ENCODE measurements around the gene ANXA11.
A peak's percentile ranks its signal among the peaks of the same experiment; 100 is the strongest.

Gene ANXA11

GRCh38 chr10:80187465-80188409 lies 17.6 kb downstream of the ANXA11 start:
- DNase-seq (ENCODE audit: low read depth in 2 of 2), result peak; percentile 48 to 65

DNA sequence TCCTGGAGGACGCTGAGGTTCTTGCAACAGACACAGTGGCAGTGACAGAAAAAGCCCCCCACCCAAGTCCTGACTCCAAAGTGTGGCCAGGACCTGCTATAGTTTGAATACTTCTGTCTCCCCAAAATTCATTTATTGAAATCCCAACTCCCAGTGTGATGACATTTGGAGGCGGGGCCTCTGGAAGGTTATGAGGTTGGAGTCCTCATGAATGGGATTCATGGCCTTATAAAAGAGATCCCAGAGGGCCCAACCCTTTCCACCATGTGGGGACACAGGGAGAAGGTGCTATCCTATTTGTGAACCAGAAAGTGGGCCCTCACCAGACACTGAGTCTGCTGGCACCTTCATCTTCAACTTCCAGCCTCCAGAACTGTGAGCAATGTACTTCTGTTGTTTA lies 18.3 kb downstream of the ANXA11 start:
- DNase-seq (ENCODE audit: low read depth in 2 of 2), result no peak

DNA sequence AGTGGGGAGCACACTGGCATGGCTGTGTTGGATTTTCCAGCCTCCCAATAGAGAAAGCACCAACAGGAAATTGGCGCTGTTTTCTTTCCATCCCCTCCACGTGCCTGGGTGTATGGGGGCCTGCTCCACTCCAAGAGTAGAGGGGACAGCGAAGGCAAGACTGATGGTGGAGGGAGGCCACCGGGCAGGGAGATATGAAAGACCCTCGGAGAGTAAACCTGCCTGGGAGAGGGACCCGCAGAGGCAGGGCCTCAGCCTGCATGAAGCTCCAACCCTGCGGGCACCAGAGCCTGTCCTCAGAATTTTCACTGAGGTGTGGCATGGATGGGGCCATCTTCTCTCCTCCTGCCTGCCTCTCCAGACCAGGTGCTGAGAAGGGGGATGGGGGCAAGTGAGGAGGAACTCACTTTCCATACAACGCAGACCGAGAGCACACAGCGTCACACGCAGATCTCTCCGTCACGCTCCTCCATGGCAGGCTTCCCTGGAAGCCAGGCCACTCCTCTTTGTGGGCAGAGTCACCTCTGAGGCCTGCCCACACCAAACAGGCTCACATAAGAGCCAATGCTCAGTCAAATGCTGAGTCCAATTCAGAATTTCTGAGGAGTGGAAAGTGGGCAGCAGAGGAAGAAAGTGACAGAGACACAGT lies 18.8 kb downstream of the ANXA11 start:
- DNase-seq (ENCODE audit: low read depth in 2 of 2), result peak in 1 of 2 donors; percentile 61

GRCh38 chr10:80185578-80186299 lies 19.6 kb downstream of the ANXA11 start:
- DNase-seq (ENCODE audit: low read depth in 2 of 2), result no peak

DNA sequence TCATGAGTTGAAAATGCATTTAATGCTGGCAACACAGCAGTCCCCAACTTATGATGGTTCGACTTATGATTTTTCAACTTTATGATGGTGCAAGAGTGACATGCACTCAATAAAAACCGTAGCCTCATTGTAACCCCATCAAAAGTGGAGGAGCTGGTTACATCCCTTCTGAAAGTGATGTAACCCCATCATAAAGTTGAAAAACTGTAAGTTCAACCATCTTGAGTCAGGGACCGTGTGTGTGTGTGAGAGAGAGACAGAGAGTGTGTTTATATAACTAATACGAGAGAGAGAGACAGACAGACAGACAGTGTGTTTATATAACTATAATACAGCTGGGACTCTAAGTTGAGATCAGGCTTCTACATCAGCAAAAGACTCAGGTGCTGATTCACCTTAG lies 21.0 kb downstream of the ANXA11 start:
- no peak for DNase-seq (ENCODE audit: low read depth in 2 of 2)

DNA sequence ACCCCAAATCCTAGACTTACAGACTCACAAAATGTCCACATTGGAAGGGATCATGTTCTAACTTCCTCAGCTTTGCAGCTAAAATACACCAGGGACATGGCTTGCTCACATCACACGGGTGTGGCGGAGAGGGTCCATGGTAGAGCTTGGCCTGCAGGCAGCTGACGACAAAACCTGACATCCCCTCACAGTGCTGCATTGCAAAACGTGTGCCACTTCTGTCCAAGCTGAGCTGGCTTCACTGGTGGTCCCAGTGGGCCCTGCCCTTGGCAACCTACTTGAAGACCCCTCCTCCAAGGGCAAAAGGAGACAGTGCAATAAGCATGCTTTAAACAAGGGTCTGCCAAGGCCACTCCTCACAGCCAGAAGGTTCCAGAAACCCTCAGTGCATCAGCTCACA lies 21.9 kb downstream of the ANXA11 start:
- DNase-seq (ENCODE audit: low read depth in 2 of 2), result no peak

- DNase-seq (ENCODE audit: low read depth in 2 of 2), result no peak
Measured at GRCh38 chr10:80182986-80183385, 22.4 kb downstream of the ANXA11 start.

GRCh38 chr10:80177781-80178636 lies 27.3 kb downstream of the ANXA11 start:
- no peak for DNase-seq (ENCODE audit: low read depth in 2 of 2)

DNA sequence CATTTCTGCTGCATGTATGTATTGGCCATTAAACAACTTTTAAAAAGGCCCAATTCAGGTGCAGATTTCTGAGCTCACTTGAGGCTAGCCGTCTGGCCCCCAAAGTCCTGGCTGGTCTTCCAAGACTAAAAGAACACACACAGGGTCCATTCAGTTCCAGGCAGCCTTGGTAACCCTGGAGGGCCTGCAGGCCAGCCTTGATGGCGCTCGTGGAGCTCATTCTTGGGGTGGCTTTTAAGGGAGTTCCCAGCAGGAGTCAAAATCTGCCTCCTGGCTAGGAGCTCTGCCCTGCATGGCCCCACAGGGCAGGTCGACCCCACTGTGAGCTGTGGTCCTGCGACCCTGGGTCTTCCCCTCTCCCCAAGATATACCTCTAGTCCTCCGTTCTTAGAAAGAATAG lies 28.8 kb downstream of the ANXA11 start:
- no peak for DNase-seq (ENCODE audit: low read depth in 2 of 2)

GRCh38 chr10:80174641-80175395 lies 30.5 kb downstream of the ANXA11 start:
- DNase-seq (ENCODE audit: low read depth in 2 of 2), result no peak

DNA sequence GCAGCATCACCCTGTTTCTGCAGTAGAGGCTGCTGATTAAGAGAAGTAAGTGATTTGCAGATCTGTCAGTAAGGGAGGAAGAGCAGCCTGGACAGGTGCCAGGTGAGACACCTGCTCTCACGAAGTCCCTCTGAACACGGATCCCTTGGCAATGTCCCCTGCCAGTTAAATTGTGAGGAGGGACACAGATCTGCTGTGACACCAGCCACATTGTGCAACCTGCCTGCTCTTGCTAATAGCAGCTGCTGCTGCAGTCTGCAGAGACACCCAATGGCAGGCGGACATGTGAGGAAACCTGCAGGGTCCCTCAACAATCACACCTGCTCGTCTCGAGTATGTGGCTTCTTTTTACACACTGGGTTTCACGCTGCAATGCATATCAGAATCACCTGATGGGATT lies 31.9 kb downstream of the ANXA11 start:
- DNase-seq (ENCODE audit: low read depth in 2 of 2), result no peak

DNA sequence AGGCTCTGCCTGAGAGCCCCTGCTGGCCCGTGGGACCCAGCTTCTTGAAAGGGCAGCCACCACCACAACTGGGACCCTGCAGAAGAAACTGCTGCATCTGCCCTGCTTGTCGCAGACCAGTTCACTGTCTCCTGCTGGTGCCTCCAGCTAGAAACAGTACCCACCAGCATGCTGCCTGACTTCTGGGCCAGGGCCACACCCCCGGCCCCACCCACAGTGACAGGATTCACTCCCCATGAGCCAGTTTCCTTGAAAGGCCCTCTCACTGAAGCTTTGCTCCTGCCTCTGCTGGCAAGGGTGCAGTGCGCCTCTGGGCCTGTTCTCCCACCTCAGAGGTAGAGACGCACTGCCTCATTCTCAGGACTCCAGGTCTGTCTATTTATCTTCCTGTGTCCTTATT lies 32.4 kb downstream of the ANXA11 start:
- no peak for DNase-seq (ENCODE audit: low read depth in 2 of 2)

- DNase-seq (ENCODE audit: low read depth in 2 of 2), result no peak
Measured at GRCh38 chr10:80171248-80171660, 34.1 kb downstream of the ANXA11 start.

DNA sequence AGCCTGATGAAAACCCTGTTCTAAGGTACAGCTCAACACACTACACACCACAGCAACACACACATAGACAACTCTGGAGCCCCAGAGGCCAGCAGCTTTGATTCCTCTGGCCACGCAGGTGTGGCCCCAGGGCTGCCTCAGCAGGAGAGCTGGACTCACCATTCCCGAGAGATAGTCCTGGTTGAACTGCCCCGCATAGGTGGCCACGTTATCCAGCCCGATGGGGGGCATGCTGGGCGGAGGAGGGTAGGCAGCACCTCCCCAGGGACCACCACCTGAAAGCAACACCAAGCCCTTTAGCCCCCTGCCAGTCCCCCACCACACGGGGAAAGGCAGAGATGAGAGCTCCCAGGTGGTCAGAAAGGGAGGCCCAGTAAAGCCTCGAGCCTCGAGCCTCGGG lies 34.7 kb downstream of the ANXA11 start:
- DNase-seq (ENCODE audit: low read depth in 2 of 2), result no peak

- no peak for DNase-seq (ENCODE audit: low read depth in 2 of 2)
Measured at GRCh38 chr10:80170026-80170425, 35.3 kb downstream of the ANXA11 start.

- no peak for DNase-seq (ENCODE audit: low read depth in 2 of 2)
Measured at GRCh38 chr10:80168679-80169380, 36.5 kb downstream of the ANXA11 start.

DNA sequence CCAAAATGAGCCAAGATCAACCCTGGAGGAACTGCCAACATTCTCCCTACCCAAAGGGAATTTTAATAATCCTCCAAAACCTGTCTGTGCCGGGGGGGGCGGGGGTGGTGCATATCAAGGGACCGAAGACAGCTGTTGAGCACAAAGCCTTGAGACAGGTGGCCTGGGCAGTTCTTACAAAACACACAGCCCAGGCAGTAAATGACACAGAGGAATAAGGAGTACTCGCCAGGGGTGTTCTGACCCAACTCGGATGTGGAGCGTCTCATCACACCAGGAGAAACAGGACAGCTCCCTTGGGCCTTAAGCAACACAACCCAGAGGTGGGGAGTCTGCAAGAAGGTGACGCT lies 37.2 kb downstream of the ANXA11 start:
- no peak for DNase-seq (ENCODE audit: low read depth in 2 of 2)

GRCh38 chr10:80167471-80168161 lies 37.7 kb downstream of the ANXA11 start:
- no peak for DNase-seq (ENCODE audit: low read depth in 2 of 2)

DNA sequence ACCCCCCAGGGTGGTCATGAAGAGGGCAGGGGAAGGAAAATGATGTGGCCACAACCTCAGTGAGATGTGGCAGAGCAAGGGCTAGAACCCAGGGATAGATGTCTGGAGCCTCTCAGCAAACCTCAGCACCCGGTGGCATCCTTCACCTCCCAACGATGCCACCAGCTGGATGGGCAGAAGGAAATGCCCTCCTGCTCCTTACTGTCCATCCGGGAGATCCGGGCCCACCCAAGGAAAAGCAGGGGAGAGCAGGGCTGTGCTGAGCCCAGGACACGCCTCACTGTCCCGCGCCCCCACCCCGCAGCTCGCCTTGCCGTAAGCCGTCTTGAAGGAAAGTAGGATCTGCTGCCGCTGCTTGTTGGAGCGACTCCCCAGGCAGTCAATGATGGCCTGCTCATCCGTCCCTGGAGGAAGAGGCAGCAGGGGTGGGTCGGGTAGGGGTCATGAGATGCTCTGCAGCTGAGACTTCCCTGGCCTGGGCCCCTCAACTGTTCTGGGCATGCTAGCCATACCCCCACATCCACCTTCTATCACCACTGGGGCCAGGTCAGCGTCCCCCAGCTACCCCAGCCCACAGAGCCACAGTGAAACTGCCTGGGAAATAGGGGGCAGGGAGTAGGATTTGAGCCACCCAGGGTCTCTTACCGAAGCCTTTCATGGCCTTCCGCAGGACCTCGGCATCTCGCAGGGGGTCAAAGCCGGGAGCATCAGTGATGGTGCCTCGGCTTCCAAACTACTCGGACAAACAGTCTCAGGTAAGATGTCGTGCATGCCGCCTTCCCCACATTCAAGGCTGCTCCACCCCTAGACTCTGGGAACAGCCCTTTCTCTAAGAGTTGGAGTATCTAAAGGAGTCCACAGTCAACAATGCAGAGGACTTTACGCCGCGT lies 38.5 kb downstream of the ANXA11 start:
- no peak for DNase-seq (ENCODE audit: low read depth in 2 of 2)

Data from stimulated activated CD8-positive, alpha-beta memory T cell treated with anti-CD3 and anti-CD28 coated beads, Interleukin-15, amount 100 ng/mL, for 48 hours (primary cell).